ENCODE results near the gene ZNF587B.

Gene ZNF587B

DNA sequence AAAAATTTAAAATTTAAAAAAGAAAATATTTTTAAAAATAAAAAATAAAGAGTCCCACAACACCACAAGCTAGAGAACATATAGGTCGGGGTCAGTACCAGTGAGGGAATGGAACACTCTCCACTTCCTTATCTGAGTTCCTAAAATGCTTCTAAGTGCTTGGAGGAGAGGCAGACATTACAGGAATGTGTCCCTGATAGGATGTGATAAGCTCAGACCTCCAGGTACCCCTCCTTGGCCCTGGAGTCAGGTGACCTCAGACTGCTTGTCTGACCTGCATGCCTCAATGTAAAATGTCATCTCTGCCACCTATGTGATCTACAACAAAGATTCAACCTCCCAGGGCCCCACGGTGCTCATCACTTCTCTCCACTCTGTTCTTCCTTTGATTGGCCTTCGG lies 55.9 kb downstream of the ZNF587B start:
- no peaks in the 10 kb centered on the region for H3K9me2 ChIP-seq (replicated peaks; ENCODE audit: insufficient read depth, low read length)
- no peak overlapping the region for H2AFZ ChIP-seq (ENCODE audit: low read depth, low read length, severe bottlenecking)
- no peak overlapping the region for H3K4me3 ChIP-seq (ENCODE audit: insufficient read depth, low read length, poor library complexity, severe bottlenecking)
- H3K4me2 ChIP-seq (ENCODE audit: low read depth, low read length, poor library complexity, severe bottlenecking) = peak overlapping the region; percentile 8
- H3F3A ChIP-seq (ENCODE audit: insufficient read depth) = no peaks in the 10 kb centered on the region
- H3K27me3 ChIP-seq (ENCODE audit: low read length) = no peaks in the 10 kb centered on the region
- peaks cover 3% of the 10 kb centered on the region; the same call in 1 of the 2 replicates for H3K36me3 ChIP-seq (ENCODE audit: low read length)
- peaks cover 66% of the 10 kb centered on the region for H3K79me2 ChIP-seq (ENCODE audit: insufficient read depth, low read length)
- H3K9ac ChIP-seq (ENCODE audit: low read length) = no peak overlapping the region
- no peaks in the 10 kb centered on the region for H3K9me3 ChIP-seq (ENCODE audit: insufficient read depth, low read length)
- H3K27ac ChIP-seq (ENCODE audit: low read depth, low read length) = no peak overlapping the region
- TF ChIP-seq EZH2phosphoT487 (conservative IDR thresholded peaks at IDR 0.05; ENCODE audit: low read length) = no peak
- TF ChIP-seq, protein P1, sequence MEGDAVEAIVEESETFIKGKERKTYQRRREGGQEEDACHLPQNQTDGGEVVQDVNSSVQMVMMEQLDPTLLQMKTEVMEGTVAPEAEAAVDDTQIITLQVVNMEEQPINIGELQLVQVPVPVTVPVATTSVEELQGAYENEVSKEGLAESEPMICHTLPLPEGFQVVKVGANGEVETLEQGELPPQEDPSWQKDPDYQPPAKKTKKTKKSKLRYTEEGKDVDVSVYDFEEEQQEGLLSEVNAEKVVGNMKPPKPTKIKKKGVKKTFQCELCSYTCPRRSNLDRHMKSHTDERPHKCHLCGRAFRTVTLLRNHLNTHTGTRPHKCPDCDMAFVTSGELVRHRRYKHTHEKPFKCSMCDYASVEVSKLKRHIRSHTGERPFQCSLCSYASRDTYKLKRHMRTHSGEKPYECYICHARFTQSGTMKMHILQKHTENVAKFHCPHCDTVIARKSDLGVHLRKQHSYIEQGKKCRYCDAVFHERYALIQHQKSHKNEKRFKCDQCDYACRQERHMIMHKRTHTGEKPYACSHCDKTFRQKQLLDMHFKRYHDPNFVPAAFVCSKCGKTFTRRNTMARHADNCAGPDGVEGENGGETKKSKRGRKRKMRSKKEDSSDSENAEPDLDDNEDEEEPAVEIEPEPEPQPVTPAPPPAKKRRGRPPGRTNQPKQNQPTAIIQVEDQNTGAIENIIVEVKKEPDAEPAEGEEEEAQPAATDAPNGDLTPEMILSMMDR (IDR thresholded peaks at IDR 0.05; ENCODE audit: insufficient read depth, low read length, poor library complexity, severe bottlenecking) = no peak
- H4K20me1 ChIP-seq (ENCODE audit: low read depth, low read length) = peaks cover 3% of the 10 kb centered on the region; the same call in 1 of the 2 replicates

GRCh38 chr19:57887195-57887941 lies 57.3 kb downstream of the ZNF587B start:
- Histone ChIP-seq H3K9me3 (ENCODE audit: insufficient read depth, low read length) (no peaks in the 10 kb centered on the region), H2AFZ (ENCODE audit: low read depth, low read length, severe bottlenecking) (no peak overlapping the region), H3K9me2 (replicated peaks; ENCODE audit: insufficient read depth, low read length) (no peaks in the 10 kb centered on the region), H3K9ac (ENCODE audit: low read length) (peak overlapping the region; percentile 89), H3K79me2 (ENCODE audit: insufficient read depth, low read length) (peaks cover 66% of the 10 kb centered on the region), H3K4me3 (ENCODE audit: insufficient read depth, low read length, poor library complexity, severe bottlenecking) (peak overlapping the region; percentile 92), H3K27ac (ENCODE audit: low read depth, low read length) (no peak overlapping the region), H4K20me1 (ENCODE audit: low read depth, low read length) (peaks cover 3% of the 10 kb centered on the region; the same call in 1 of the 2 replicates), H3K4me2 (ENCODE audit: low read depth, low read length, poor library complexity, severe bottlenecking) (peak overlapping the region; percentile 72), H3K36me3 (ENCODE audit: low read length) (peaks cover 3% of the 10 kb centered on the region; the same call in 1 of the 2 replicates), H3F3A (ENCODE audit: insufficient read depth) (no peaks in the 10 kb centered on the region), H3K27me3 (ENCODE audit: low read length) (no peaks in the 10 kb centered on the region)
- TF ChIP-seq, protein P1 (IDR thresholded peaks at IDR 0.05; ENCODE audit: insufficient read depth, low read length, poor library complexity, severe bottlenecking) = peak; percentile 14
- no peak for TF ChIP-seq EZH2phosphoT487 (conservative IDR thresholded peaks at IDR 0.05; ENCODE audit: low read length)

DNA sequence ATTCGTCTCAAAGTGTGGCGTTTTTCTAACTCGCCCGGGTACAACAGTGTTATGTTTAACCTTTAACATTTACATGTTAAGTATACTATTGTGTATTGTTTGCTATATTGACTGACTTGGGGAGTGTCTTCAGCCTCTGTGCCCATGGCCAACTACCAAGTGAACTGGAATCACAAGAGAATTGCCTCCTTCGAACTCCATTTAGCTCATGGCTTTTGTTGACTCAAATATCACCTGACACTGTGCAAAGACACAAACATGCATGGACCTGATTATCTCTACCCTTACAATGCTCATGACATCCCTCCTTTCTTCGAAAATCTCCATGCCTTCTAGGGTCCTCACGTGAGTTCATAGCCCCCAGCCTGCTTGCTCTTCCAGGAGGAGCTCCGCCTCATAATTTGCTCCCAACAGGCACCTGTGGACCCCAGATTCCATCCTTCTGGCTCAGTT lies 58.0 kb downstream of the ZNF587B start:
- Histone ChIP-seq H3K9me2 (replicated peaks; ENCODE audit: insufficient read depth, low read length) (no peaks in the 10 kb centered on the region), H3K9ac (ENCODE audit: low read length) (peak overlapping the region; percentile 89), H3K79me2 (ENCODE audit: insufficient read depth, low read length) (peaks cover 60% of the 10 kb centered on the region), H3F3A (ENCODE audit: insufficient read depth) (no peaks in the 10 kb centered on the region), H3K9me3 (ENCODE audit: insufficient read depth, low read length) (no peaks in the 10 kb centered on the region), H4K20me1 (ENCODE audit: low read depth, low read length) (peaks cover 3% of the 10 kb centered on the region; the same call in 1 of the 2 replicates), H3K27ac (ENCODE audit: low read depth, low read length) (no peak overlapping the region), H3K36me3 (ENCODE audit: low read length) (peaks cover 3% of the 10 kb centered on the region; the same call in 1 of the 2 replicates), H2AFZ (ENCODE audit: low read depth, low read length, severe bottlenecking) (peak overlapping the region; percentile 99), H3K4me2 (ENCODE audit: low read depth, low read length, poor library complexity, severe bottlenecking) (peak overlapping the region; percentile 72), H3K27me3 (ENCODE audit: low read length) (no peaks in the 10 kb centered on the region), H3K4me3 (ENCODE audit: insufficient read depth, low read length, poor library complexity, severe bottlenecking) (peak overlapping the region; percentile 92)
- TF ChIP-seq, protein P1 (IDR thresholded peaks at IDR 0.05; ENCODE audit: insufficient read depth, low read length, poor library complexity, severe bottlenecking) = no peak
- TF ChIP-seq EZH2phosphoT487 (conservative IDR thresholded peaks at IDR 0.05; ENCODE audit: low read length) = no peak

All from SU-DHL-6 (cell line).